Heart left ventricle (tissue), 16 donors: ENCODE measurements around the gene SCFD2. TPM values are rescaled to one million over a fixed set of nuclear protein-coding genes. Genes with fewer than 3 reads are reported as not detected.

Source experiments
- ATAC-seq, 4 donors: fragments of 200-7000 bp; cut with Tn5 transposase; one replicate each; pipeline ENCODE4 v1.9.1; 2020 to 2022; ENCODE audit warnings: moderate library complexity in 4 of 4, mild to moderate bottlenecking in 3 of 4, moderate number of reproducible peaks in 1 of 4
- DNase-seq, 5 donors: peaks; one replicate each; pipeline ENCODE4 v3.0.0-alpha.2; 2020
- H3K27ac ChIP-seq, 12 donors: fragments of 200-600 bp; sonication (generic) in 4 of 12; one replicate each; pipeline versions ENCODE4 v1.5.0 to v1.8.0; 2016 to 2022; ENCODE audit warnings: mild to moderate bottlenecking in 2 of 12
- H3K27me3 ChIP-seq, 9 donors: fragments of 200-600 bp; sonication (generic) in 2 of 9; one replicate each; pipeline versions ENCODE4 v1.5.1 to v1.8.0; 2016 to 2022; ENCODE audit warnings: mild to moderate bottlenecking in 3 of 9
- H3K36me3 ChIP-seq, 9 donors: fragments of 200-600 bp; sonication (generic) in 2 of 9; one replicate each; pipeline versions ENCODE4 v1.5.0 to v1.8.0; 2018 to 2022; ENCODE audit warnings: mild to moderate bottlenecking in 2 of 9
- H3K4me1 ChIP-seq, 12 donors: fragments of 200-600 bp; sonication (generic) in 4 of 12; one replicate each; pipeline versions ENCODE4 v1.5.0 to v1.8.0; 2016 to 2022; ENCODE audit warnings: mild to moderate bottlenecking in 3 of 12
- H3K4me3 ChIP-seq, 12 donors: fragments of 200-600 bp; sonication (generic) in 4 of 12; one replicate each; pipeline versions ENCODE4 v1.5.0 to v1.8.0; 2017 to 2022; ENCODE audit warnings: mild to moderate bottlenecking in 9 of 12, moderate library complexity in 4 of 12
- H3K9me3 ChIP-seq, 12 donors: fragments of 200-600 bp; sonication (generic) in 4 of 12; one replicate each; pipeline versions ENCODE4 v1.5.0 to v1.8.0; 2016 to 2022; ENCODE audit warnings: mild to moderate bottlenecking in 1 of 12
- CTCF ChIP-seq, 12 donors: fragments of 200-600 bp; sonication (generic) in 4 of 12; IDR thresholded peaks; one replicate each; pipeline versions ENCODE4 v1.5.0 to v1.8.0; 2018 to 2022; ENCODE audit warnings: antibody characterized with exemption in 12 of 12, mild to moderate bottlenecking in 5 of 12
- POLR2A ChIP-seq, 2 donors: fragments of 450-650 bp; IDR thresholded peaks; one replicate each; pipeline ENCODE4 v1.6.1; 2017; ENCODE audit warnings: antibody characterized with exemption in 2 of 2, mild to moderate bottlenecking in 2 of 2, moderate library complexity in 2 of 2
- WGBS, 4 donors: extraction: QIAGEN DNeasy Blood & Tissue Kit in 2 of 4; methylation state at CpG; one replicate each; pipeline versions ENCODE4 v1.1.5 to v1.1.7; 2013 to 2018; 5-methylcytosine and 5-hydroxymethylcytosine counted together
- intact Hi-C, 10 donors: fragments of 100-400 bp; cut with DNase I; formaldehyde crosslinking; loops; one replicate each; pipeline versions ENCODE4 v1.11.1 to v1.14.2; 2022
- polyA plus RNA-seq, 2 donors: library from polyadenylated mRNA; stranded (reverse); fragments of 200-250 nt; gene quantifications; one replicate each; pipeline ENCODE4 v1.2.3, GENCODE V29; 2013
- total RNA-seq, 9 donors: library from RNA; depleted of rRNA in 2 of 9; stranded (reverse); fragments of >200 nt in 2 of 9; fragmentation: NEBNext Ultra II Directional in 3 of 9; extraction: Animal tissue kit (Norgen Biotek cat#: 25700) in 3 of 9; gene quantifications; one replicate each; pipeline versions ENCODE4 v1.1.0 to v1.2.4, GENCODE V29; 2016 to 2023
- donor health status: ischemic (EF 13 %, LVEDD 7.1; RV severe dilation, severe dysfunction).
- donor health status: healthy with polysubstance abuse.
- donor health status: DM: no; HTN: yes; CAD: no.
- donor health status: DM: no; HTN: no; CAD: no.
- donor health status: ischemic (EF 25% LVEDD 6.9; RV normal size, moderate dysfunction).
- donor health status: ischemic (EF 25% LVEDD 5.7; RV mildly dilated, moderate dysfunction).
- donor health status: healthy.
- donor health status: DM: yes; HTN: yes; CAD: no.
- donor health status: ischemic (EF 35%, LVEDD 5.7; RV mildly dilated, moderate dysfunction).
- donor health status: nonischemic (EF 11% LVEDD 7.7; RV severe dilation, severe dysfunction).
- donor health status: DM: yes; HTN: yes; CAD: no.
- donor health status: PGD.
- donor health status: ischemic (EF 29% LVEDD 5.4; RV normal size, mild dysfunction).
- donor health status: nonischemic (EF 23%, LVEDD 6.1; RV moderate dilation, normal function).

The SCFD2 gene
- total and polyA plus RNA-seq, 11 donors = 3.7 to 14.0 (median 9.8) TPM

- no peak for ATAC-seq
- Histone ChIP-seq H3K4me3 (no peak overlapping the region), H3K9me3 (no peaks in the 10 kb centered on the region), H3K36me3 (no peaks in the 10 kb centered on the region), H3K4me1 (peaks cover 0 to 14% (median 0%) of the 10 kb centered on the region in 12 donors), H3K27me3 (no peaks in the 10 kb centered on the region), H3K27ac (no peak overlapping the region)
- TF ChIP-seq CTCF (IDR thresholded peaks at IDR 0.05) = no peak
- TF ChIP-seq POLR2A (IDR thresholded peaks at IDR 0.05) = no peak
- intact Hi-C loops = no loop called here
- DNase-seq = no peak
- 93 to 97% (median 95%) methylated on average over 4 of the region's 4 CpGs for WGBS, 4 donors
These were observed 130.3 kb downstream of the SCFD2 start for GRCh38 chr4:53235547-53235946.

- Histone ChIP-seq H3K36me3 (no peaks in the 10 kb centered on the region), H3K9me3 (no peaks in the 10 kb centered on the region), H3K27ac (no peak overlapping the region), H3K4me3 (no peak overlapping the region), H3K4me1 (peaks cover 0 to 14% (median 0%) of the 10 kb centered on the region in 12 donors), H3K27me3 (no peaks in the 10 kb centered on the region)
- DNase-seq = no peak
- no peak for TF ChIP-seq POLR2A (IDR thresholded peaks at IDR 0.05)
- no peak for TF ChIP-seq CTCF (IDR thresholded peaks at IDR 0.05)
- WGBS, 4 donors = 92 to 94% (median 93%) methylated on average over 5 of the region's 5 CpGs
- ATAC-seq = no peak
- intact Hi-C loops = no loop called here
These were observed 131.2 kb downstream of the SCFD2 start for GRCh38 chr4:53234669-53235068.

GRCh38 chr4:53234111-53234510 lies 131.8 kb downstream of the SCFD2 start:
- no peak overlapping the region for H3K27ac ChIP-seq
- H3K4me1 ChIP-seq = peaks cover 0 to 14% (median 0%) of the 10 kb centered on the region in 12 donors
- no peaks in the 10 kb centered on the region for H3K36me3 ChIP-seq
- H3K27me3 ChIP-seq = no peaks in the 10 kb centered on the region
- DNase-seq (no peak), ATAC-seq (no peak)
- TF ChIP-seq POLR2A (IDR thresholded peaks at IDR 0.05) = no peak
- intact Hi-C loops = no loop called here
- H3K4me3 ChIP-seq = no peak overlapping the region
- no peaks in the 10 kb centered on the region for H3K9me3 ChIP-seq

GRCh38 chr4:53233114-53233795 lies 132.6 kb downstream of the SCFD2 start:
- DNase-seq (no peak), ATAC-seq (no peak)
- Histone ChIP-seq H3K4me3 (no peak overlapping the region), H3K36me3 (no peaks in the 10 kb centered on the region), H3K27ac (no peak overlapping the region), H3K27me3 (no peaks in the 10 kb centered on the region), H3K4me1 (peaks cover 0 to 14% (median 0%) of the 10 kb centered on the region in 12 donors), H3K9me3 (no peaks in the 10 kb centered on the region)
- TF ChIP-seq CTCF (IDR thresholded peaks at IDR 0.05) (no peak), POLR2A (IDR thresholded peaks at IDR 0.05) (no peak)
- 72 to 85% (median 77%) methylated on average over 2 of the region's 2 CpGs for WGBS, 4 donors
- intact Hi-C loops = no loop called here

- H3K36me3 ChIP-seq = no peaks in the 10 kb centered on the region
- TF ChIP-seq POLR2A (IDR thresholded peaks at IDR 0.05) = no peak
- TF ChIP-seq CTCF (IDR thresholded peaks at IDR 0.05) = no peak
- ATAC-seq (no peak), DNase-seq (no peak)
- intact Hi-C loops = no loop called here
- H3K27me3 ChIP-seq = no peaks in the 10 kb centered on the region
- no peaks in the 10 kb centered on the region for H3K9me3 ChIP-seq
- 68 to 84% (median 76%) methylated on average over 2 of the region's 2 CpGs for WGBS, 4 donors
- peaks cover 0 to 14% (median 0%) of the 10 kb centered on the region in 12 donors for H3K4me1 ChIP-seq
- no peak overlapping the region for H3K27ac ChIP-seq
- no peak overlapping the region for H3K4me3 ChIP-seq
These were observed 133.5 kb downstream of the SCFD2 start for GRCh38 chr4:53232371-53232770.
